PC-3 (cell line): ENCODE results near the gene GLI3.

Experiments
- CTCF ChIP-seq: fragments of 300-600 bp; sonication (generic); conservative IDR thresholded peaks from 2 replicates; pipeline ENCODE4 v1.5.1; 2017; ENCODE audit warnings: antibody characterized with exemption, low read depth, mild to moderate bottlenecking, low read length
- EZH2phosphoT487 ChIP-seq: fragments of 300-600 bp; sonication (generic); IDR thresholded peaks from 2 replicates; pipeline ENCODE4 v1.6.1; 2018; ENCODE audit warnings: mild to moderate bottlenecking, antibody characterized with exemption, low read length, borderline replicate concordance

DNA sequence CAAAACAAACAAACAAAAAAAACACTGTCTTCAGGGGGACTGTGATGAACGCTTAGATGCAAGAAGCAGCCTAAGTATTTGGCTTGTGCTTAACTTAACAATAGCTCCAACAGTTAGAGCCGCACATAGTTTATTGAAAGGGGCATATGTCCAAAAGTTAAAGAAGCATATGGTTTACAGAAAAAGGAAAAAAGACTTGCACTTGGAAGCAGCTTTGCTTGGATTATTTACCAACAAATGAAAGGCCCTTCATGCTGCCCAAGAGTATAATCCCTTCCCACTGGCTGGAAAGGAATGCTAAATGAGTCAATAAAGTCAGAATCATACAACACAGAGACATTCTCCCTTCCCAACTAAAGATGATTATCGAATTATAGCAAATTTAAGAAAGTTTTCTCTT, 77.9 kb downstream of the GLI3 start:
- TF ChIP-seq CTCF (no peak), EZH2phosphoT487 (no peak)
